RWPE2 (cell line): ENCODE data around the gene CTXND2.
"Not testable (repeated sequence)": the region's sequence is repeated elsewhere in the genome, so short reads cannot be mapped to it uniquely, and the experiment has no call there.

ENCODE experiments used
- ATAC-seq: fragments of 200-7000 bp; cut with Tn5 transposase; 3 replicates; pipeline ENCODE4 v1.9.1; 2021; ENCODE audit warnings: low read depth
- DNase-seq: peaks from one replicate; pipeline ENCODE4 v3.0.0-alpha.2; 2020; ENCODE audit warnings: low spot score
- H3K27ac ChIP-seq: fragments of 450-650 bp; 2 replicates; pipeline ENCODE4 v1.5.1; 2017; ENCODE audit warnings: mild to moderate bottlenecking; ENCODE audit not compliant: poor library complexity, severe bottlenecking
- H3K27me3 ChIP-seq: fragments of 250-450 bp; sonication (Bioruptor Pico); 2 replicates; pipeline ENCODE4 v1.5.1; 2021; ENCODE audit warnings: mild to moderate bottlenecking, moderate library complexity; ENCODE audit not compliant: insufficient read depth, poor library complexity, severe bottlenecking
- H3K36me3 ChIP-seq: fragments of 250-450 bp; sonication (Bioruptor Pico); 2 replicates; pipeline ENCODE4 v1.5.1; 2020; ENCODE audit warnings: low read depth, mild to moderate bottlenecking, moderate library complexity
- H3K4me1 ChIP-seq: fragments of 250-450 bp; sonication (Bioruptor Pico); 2 replicates; pipeline ENCODE4 v1.5.1; 2021; ENCODE audit warnings: mild to moderate bottlenecking, moderate library complexity; ENCODE audit not compliant: insufficient read depth, poor library complexity, severe bottlenecking
- H3K4me3 ChIP-seq: fragments of 250-450 bp; sonication (Bioruptor Pico); 2 replicates; pipeline ENCODE4 v1.5.1; 2021; ENCODE audit warnings: mild to moderate bottlenecking, moderate library complexity; ENCODE audit not compliant: severe bottlenecking
- H3K9me3 ChIP-seq: fragments of 250-450 bp; sonication (Bioruptor Pico); 2 replicates; pipeline ENCODE4 v1.5.1; 2021; ENCODE audit warnings: mild to moderate bottlenecking, moderate library complexity; ENCODE audit not compliant: severe bottlenecking
- TF ChIP-seq, protein P1 (sequence below): fragments of 450-650 bp; IDR thresholded peaks from one replicate; pipeline ENCODE4 v1.5.1; 2017; ENCODE audit warnings: mild to moderate bottlenecking, moderate library complexity; ENCODE audit not compliant: poor library complexity, severe bottlenecking

Gene CTXND2

DNA sequence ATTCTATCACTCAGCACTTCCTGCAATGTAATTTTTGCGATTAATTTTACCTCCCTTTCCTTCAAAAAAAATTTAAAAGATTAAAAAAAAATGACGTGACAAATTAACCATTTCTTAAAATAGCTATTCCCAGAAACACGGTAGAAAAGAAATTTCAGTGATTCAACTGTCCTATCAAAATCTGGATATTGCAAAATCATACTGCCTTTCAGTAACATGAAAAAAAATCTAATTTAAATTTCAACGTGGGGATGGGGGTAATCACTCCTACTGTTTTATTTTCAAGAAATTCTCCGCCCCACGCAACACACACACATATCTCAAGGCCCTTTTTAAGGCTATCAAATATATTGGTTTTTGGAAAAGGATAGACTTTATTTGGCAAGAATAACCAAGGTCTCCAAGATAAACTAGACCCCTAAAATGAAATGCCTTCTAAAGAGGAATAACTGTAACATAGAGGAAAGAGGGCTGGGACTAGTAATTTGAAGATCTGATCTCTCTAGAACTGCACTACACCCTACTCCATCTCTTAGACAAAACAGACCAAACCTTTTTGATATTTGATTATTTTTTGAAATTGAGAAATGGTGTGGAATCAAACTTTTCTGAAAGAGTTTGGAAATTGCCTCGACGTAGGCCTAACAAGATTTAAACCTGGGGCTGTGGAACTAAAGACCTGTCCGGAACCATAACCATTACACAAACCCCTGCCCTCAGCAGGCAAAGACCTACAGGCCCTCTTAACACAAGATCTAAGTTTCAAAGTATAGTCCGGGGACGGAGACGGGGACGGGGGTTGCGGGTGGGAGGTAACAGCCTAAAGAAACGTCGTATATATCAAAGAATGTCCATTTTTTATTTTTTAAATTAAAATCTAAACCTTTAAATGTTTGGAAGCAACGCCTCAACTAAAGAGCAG lies 11.5 kb upstream of the CTXND2 start:
- Histone ChIP-seq H3K9me3 (no peaks in the 10 kb centered on the region), H3K27me3 (no peaks in the 10 kb centered on the region), H3K27ac (peak overlapping the region; percentile 72), H3K4me1 (peaks cover 11% of the 10 kb centered on the region), H3K4me3 (peak overlapping the region; percentile 65), H3K36me3 (peaks cover 12% of the 10 kb centered on the region)
- DNase-seq, result no peak
- TF ChIP-seq, protein P1, sequence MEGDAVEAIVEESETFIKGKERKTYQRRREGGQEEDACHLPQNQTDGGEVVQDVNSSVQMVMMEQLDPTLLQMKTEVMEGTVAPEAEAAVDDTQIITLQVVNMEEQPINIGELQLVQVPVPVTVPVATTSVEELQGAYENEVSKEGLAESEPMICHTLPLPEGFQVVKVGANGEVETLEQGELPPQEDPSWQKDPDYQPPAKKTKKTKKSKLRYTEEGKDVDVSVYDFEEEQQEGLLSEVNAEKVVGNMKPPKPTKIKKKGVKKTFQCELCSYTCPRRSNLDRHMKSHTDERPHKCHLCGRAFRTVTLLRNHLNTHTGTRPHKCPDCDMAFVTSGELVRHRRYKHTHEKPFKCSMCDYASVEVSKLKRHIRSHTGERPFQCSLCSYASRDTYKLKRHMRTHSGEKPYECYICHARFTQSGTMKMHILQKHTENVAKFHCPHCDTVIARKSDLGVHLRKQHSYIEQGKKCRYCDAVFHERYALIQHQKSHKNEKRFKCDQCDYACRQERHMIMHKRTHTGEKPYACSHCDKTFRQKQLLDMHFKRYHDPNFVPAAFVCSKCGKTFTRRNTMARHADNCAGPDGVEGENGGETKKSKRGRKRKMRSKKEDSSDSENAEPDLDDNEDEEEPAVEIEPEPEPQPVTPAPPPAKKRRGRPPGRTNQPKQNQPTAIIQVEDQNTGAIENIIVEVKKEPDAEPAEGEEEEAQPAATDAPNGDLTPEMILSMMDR, result no peak
- no peak for ATAC-seq

DNA sequence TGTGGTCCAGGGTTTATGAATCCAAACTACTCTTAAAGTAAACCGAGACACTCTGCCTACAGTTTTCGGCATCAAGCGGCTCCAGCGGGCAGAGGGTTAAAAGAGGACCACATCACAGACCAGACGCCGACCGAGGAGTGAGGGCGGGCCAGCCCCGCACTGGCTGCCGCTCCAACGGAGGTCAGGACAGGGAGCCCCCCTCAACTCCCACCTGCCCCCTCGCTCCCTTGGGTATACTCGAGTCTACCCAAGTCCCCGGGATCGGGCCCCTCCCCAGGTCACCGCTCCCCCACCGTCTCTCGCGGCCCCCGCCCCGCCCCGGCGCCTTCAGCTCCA lies 10.8 kb upstream of the CTXND2 start:
- TF ChIP-seq, protein P1, result no peak
- Histone ChIP-seq H3K4me1 (peaks cover 17% of the 10 kb centered on the region), H3K27ac (peak overlapping the region; percentile 72), H3K9me3 (no peaks in the 10 kb centered on the region), H3K4me3 (peak overlapping the region; percentile 65), H3K36me3 (peaks cover 9% of the 10 kb centered on the region), H3K27me3 (no peaks in the 10 kb centered on the region)
- ATAC-seq (peak; percentile 66), DNase-seq (peak; percentile 54)

DNA sequence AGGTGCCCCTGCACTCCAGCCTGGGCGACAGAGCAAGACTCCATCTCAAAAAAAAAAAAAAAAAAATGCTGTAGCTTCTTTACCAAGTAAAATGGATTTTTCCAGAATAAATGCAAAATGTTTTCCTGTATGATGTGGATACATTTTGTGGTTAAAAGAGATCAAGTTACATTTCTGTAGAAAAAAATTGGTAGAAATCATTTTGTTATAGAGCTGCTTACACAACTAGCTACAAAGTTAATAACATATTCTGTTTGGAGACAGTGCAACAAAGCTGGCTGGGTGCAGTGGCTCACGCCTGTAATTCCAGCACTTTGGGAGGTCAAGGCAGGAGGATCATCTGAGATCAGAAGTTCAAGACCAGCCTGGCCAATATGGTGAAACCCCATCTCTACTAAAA lies 8.0 kb upstream of the CTXND2 start:
- ATAC-seq, H3K27me3 ChIP-seq, H3K27ac ChIP-seq, H3K9me3 ChIP-seq, H3K4me3 ChIP-seq, DNase-seq, H3K36me3 ChIP-seq: not testable (repeated sequence)
- H3K4me1 ChIP-seq, result peaks cover 29% of the 10 kb centered on the region

DNA sequence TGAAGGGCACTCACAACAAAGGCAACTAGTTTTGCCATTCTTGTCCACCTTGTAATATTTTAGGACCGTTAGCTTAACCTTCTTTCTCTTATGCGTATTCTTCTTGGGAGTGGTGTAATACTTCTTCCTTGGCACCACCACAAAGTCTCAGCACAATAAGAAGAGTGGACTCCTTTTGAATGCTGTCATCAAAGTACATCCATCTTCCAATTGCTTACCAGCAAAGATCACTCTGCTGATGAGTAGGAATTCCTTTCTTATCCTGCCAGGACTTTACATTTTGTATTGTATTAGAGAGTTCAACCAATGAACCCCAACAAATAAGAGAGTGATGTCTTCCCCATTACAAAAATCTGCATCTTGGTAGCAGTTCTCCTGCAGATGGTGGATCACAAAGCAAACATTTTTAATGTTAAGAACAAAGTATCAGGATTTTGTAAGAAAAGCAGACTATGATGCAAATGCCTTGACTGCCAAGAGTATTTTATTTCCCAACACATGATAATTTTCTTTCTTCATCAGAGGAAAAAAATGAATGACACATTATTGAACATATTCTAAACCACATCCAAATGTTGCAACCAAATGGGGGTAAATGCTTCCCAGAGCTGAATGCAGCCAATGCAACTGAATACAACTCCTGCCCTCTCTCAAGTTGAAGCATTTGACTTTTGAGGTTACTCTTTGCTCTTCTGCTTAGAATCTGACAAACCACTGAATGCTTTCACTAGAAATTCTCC lies 5.4 kb upstream of the CTXND2 start:
- ATAC-seq, result peak; percentile 85

DNA sequence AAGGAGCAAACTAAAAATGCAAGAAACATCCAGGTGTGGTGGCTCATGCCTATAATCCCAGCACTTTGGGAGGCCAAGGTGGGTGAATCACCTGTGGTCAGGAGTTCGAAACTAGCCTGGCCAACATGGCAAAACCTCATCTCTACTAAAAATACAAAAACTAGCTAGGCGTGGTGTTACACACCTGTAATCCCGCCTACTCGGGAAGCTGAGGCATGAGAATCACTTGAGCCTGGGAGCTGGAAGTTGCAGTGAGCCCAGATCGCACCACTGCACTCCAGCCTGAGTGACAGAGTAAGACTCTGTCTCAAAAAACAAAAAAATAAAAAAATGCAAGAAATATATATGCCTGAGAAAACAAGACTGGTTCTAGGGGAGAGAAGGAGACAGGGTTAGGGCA lies 3.8 kb upstream of the CTXND2 start:
- not testable (repeated sequence) for H3K4me3 ChIP-seq, ATAC-seq, DNase-seq, H3K9me3 ChIP-seq, H3K27me3 ChIP-seq, H3K36me3 ChIP-seq, H3K27ac ChIP-seq
- peaks cover 20% of the 10 kb centered on the region for H3K4me1 ChIP-seq

More for the DNA sequence above, 5.4 kb upstream of the CTXND2 start:
- no peak for DNase-seq
- Histone ChIP-seq H3K36me3 (no peaks in the 10 kb centered on the region), H3K4me3 (no peak overlapping the region), H3K27ac (peak overlapping the region; percentile 63), H3K27me3 (no peaks in the 10 kb centered on the region), H3K9me3 (no peaks in the 10 kb centered on the region), H3K4me1 (peaks cover 20% of the 10 kb centered on the region)
- TF ChIP-seq, protein P1, result no peak
